AG04449 (cell line): ENCODE data around the gene REV3L.
"Not testable (repeated sequence)": the region's sequence is repeated elsewhere in the genome, so short reads cannot be mapped to it uniquely, and the experiment has no call there.

Experiments
- CTCF ChIA-PET: fragments of 350-600 bp; formaldehyde crosslinking; extraction: SDS; loops from one replicate; lab custom pipeline; 2021; ENCODE audit warnings: antibody characterized with exemption; lab: Yijun Ruan, JAX
- POLR2A ChIA-PET: fragments of 400-600, 350-600 bp; formaldehyde crosslinking; extraction: SDS; loops from one replicate; lab custom pipeline; 2020; ENCODE audit warnings: antibody characterized with exemption, inconsistent platforms; lab: Yijun Ruan, JAX
- DNase-seq: peaks from one replicate; pipeline ENCODE4 v3.0.0-alpha.2; 2010; ENCODE audit warnings: low read depth, low spot score
- H3K4me3 ChIP-seq: 2 replicates; pipeline ENCODE4 v1.5.1; 2011; ENCODE audit warnings: low read depth, mild to moderate bottlenecking, control low read depth, low read length
- CTCF ChIP-seq: IDR thresholded peaks from one replicate; pipeline ENCODE4 v1.5.1; 2011; ENCODE audit warnings: mild to moderate bottlenecking, moderate library complexity, low read length, control low read depth, inconsistent platforms; ENCODE audit not compliant: insufficient read depth; ENCODE audit errors: missing control alignments

Gene REV3L

DNA sequence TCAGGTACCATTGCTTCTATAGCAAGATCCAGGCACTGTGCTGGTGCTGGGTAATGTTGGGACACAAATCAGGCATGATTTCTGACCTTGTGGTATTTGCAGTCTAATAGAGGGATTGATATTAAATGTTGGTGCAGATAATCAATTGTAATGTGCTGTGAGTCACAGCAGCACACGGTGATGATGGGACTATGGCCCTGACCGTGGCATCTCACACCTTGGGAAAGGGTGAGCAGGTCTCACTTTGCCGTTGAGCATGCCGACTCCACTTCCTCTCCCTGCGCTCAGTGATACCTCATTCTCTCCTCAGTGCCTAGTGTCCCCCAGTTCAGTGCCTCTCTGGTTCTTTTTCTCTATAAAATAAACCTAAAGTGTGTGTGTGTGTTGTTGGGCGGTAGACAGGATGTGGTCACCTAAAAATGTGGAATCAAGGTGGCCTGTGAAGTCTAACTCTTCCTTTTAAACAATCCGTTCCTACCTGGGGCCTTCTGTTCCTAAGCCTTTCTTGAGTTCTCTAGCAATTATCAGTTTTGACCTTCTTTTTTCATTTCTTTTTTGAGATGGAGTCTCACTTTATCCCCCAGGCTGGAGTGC, 188.5 kb downstream of the REV3L start:
- ChIA-PET CTCF (no interaction called here), POLR2A (no interaction called here)
- TF ChIP-seq CTCF: no peak

DNA sequence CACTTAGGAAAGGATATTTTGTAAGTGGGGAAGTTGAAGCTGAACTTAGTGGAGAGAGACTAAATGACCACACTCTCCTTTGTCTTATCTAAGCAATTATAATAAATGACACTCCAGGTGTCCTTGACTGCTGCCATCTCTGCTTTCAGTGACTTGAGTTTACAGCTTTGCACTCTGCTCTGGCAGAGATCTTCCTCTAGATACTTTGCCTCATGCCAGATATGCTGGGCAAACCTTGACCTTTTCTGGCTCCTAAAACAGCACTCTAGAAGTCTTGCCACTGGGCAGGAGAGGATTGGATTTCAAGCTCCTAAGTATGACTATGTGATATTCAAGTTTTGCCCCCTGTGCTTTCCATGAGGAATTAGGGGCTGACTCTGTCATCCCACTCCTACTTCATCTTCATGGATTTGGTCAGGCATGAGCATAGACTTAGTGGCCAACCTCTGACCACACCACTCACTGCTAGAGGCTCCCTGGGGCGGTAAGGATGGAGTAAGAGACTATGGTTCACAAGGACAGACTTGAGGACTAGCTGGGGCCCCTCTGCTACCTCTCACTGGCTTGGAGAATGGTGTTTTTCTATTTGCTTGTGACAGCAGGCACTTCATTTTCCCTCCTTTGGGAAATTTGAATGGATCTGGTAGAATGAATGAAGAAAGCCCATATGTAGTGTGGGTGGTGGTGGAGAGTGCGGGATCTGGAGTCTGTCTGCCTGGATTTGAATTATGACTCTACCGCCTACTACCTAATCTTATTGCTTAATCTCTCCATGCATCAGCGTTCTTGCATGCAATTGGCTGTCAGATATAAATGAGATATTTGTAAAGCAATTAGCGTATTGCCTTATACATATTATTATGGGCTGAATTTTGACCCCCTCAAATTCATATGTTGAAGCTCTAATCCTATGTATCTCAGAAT, 191.4 kb downstream of the REV3L start:
- H3K4me3 ChIP-seq: no peak overlapping the region
- TF ChIP-seq CTCF: no peak
- no peak for DNase-seq
- ChIA-PET POLR2A (interaction anchor here (0.6 kb wide), 1 partner anchor 20 kb away, joined by 3 read pairs; no protein-coding TSS in a partner anchor), CTCF (no interaction called here)

More for the DNA sequence above, 188.5 kb downstream of the REV3L start:
- H3K4me3 ChIP-seq: no peak overlapping the region
- DNase-seq: no peak

DNA sequence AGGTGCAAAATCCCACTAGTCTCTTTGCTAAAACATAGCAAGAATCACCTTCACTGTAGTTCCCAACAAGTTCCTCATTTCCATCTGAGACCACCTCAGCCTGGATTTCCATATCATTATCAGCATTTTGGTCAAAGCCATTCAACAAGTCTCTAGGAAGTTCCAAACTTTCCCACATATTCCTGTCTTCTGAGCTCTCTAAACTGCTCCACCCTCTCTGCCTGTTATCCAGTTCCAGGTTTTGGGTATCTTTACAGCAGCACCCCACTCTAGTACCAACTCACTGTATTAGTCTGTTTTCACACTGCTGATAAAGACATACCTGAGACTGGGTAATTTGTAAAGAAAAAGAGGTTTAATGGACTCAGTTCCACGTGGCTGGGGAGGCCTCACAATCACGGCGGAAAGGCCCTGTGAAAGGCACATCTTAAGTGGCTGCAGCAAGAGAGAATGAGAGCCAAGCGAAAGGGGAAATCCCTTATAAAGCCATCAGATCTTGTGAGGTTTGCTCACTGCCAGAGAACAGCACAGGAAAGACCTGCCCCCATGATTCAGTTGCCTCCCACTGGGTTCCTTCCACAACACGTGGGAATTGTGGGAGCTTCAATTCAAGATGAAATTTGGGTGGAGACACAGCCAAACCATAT, 192.2 kb downstream of the REV3L start:
- POLR2A ChIA-PET: interaction anchor here (0.6 kb wide), 1 partner anchor 19 kb away, joined by 3 read pairs; no protein-coding TSS in a partner anchor
- H3K4me3 ChIP-seq, DNase-seq, CTCF ChIA-PET: not testable (repeated sequence)

GRCh38 chr6:111284356-111284755, 198.7 kb downstream of the REV3L start:
- H3K4me3 ChIP-seq, DNase-seq, POLR2A ChIA-PET: not testable (repeated sequence)
- CTCF ChIA-PET: interaction anchor here (1.3 kb wide), 1 partner anchor 25 kb away, joined by 3 read pairs; a partner anchor contains a TSS

DNA sequence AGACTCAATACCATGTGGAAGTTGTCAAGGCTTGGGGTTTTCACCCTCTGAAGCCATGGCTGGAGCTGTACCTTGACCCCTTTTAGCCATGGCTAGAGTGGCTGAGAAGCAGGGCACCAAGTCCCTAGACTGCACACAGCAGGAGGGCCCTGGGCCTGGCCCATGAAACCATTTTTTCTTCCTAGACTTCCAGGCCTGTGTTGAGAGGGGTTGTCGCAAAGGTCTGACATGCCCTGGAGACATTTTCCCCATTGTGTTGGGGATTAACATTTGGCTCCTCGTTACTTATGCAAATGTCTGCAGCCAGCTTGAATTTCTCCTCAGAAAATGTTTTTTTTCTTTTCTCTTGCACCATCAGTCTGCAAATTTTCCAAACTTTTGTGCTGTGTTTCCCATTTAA, 199.3 kb downstream of the REV3L start:
- ChIA-PET POLR2A (no interaction called here), CTCF (no interaction called here)

DNA sequence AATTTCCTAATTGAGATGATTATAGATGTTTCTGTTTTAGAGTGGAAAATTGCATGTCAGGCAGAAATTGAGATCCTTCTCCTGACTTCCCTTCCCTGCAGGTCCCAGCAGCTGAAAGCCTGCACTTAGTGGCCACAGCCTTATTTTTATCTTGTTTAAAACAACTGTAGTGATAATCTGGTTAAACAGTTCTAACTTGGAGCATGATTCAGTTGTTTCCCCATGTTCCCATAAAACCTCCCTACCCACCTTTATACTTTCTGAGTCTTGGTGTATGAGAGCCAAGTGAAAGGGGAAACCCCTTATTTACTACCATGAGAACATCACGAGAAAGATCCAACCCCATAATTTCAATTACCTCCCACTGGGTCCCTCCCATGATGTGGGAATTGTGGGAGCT, 200.5 kb downstream of the REV3L start:
- no peak for TF ChIP-seq CTCF
- no peak overlapping the region for H3K4me3 ChIP-seq
- ChIA-PET CTCF (no interaction called here), POLR2A (no interaction called here)
- DNase-seq: no peak

More for the DNA sequence above, 199.3 kb downstream of the REV3L start:
- H3K4me3 ChIP-seq: no peak overlapping the region
- no peak for DNase-seq
- no peak for TF ChIP-seq CTCF

- no peak for TF ChIP-seq CTCF
- ChIA-PET CTCF (interaction anchor here (1.1 to 1.2 kb wide), 2 partner anchors 18 to 22 kb away, joined by 3 to 5 read pairs; a partner anchor contains a TSS), POLR2A (no interaction called here)
- H3K4me3 ChIP-seq: no peak overlapping the region
- DNase-seq: no peak
Observed at GRCh38 chr6:111280445-111280955, 202.5 kb downstream of the REV3L start.
